ENCODE measurements around the gene SLC20A1.

The SLC20A1 gene

DNA sequence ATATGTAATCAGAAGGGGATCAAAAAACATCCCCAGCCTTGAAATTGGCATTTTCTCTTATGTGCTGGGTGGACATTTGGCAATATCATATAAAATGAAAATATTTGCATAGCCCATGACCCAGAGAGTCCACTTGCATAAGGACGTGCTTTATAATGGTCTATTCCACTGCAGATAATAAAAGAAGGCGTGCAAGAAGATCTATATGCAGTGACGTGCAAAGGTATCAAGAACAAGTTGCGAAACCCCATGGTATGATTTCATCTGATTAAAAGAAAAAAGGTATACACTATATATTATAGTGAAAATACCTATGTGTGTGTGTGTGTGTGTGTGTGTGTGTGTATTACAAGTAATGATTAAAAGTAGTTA is 8.5 kb upstream of the SLC20A1 start:
- in situ Hi-C loops (cut with MboI; ENCODE audit: low sequenced_read_pairs, unreplicated experiment), result no loop called here

DNA sequence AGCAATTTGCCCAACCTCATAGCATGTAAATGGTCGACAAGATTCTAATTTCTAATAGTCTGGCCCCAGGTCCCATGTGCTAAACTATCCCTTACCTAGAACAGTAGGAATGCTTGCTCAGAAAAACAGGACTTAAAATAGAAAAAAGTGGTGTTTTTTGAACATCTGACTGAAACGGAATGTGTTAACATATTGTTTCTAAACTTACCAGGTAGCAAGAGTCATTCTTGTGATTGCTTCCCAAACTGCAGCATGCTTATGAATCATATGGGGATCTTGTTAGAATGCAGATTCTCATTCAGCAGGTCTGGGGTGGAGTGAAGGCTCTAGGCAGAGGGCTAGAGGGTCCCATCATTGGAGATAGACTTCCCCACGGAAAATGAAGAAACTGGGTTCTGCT is 5.8 kb upstream of the SLC20A1 start:
- in situ Hi-C loops (cut with MboI; ENCODE audit: low sequenced_read_pairs, unreplicated experiment), result no loop called here
- no peak for DNase-seq (ENCODE audit: low spot score)
- TF ChIP-seq CTCF (IDR thresholded peaks at IDR 0.05; ENCODE audit: borderline replicate concordance, control extremely low read depth, extremely low read depth, insufficient read depth, missing control alignments), result no peak

More for the DNA sequence above, 8.5 kb upstream of the SLC20A1 start:
- DNase-seq (ENCODE audit: low spot score), result no peak
- no peak for TF ChIP-seq CTCF (IDR thresholded peaks at IDR 0.05; ENCODE audit: borderline replicate concordance, control extremely low read depth, extremely low read depth, insufficient read depth, missing control alignments)

DNA sequence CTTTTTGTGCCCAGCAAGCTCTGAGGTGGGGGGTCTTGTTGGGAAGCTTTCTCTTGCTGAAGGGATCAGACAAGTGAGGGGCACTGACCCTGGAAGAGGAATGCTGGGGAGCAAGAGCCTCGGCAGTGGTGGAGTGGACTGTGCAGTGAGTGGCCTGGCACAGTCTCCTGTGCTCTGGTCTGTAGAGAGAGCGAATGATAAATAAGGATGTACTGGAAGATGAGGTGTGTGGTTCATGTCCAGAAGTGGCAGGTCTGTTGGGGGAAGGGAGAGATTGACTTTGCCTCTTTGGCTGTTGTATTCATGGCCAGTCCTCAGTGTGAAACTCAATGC is 5.3 kb upstream of the SLC20A1 start:
- TF ChIP-seq CTCF (IDR thresholded peaks at IDR 0.05; ENCODE audit: borderline replicate concordance, control extremely low read depth, extremely low read depth, insufficient read depth, missing control alignments), result no peak
- in situ Hi-C loops (cut with MboI; ENCODE audit: low sequenced_read_pairs, unreplicated experiment), result no loop called here
- DNase-seq (ENCODE audit: low spot score), result no peak

- DNase-seq (ENCODE audit: low spot score), result no peak
- TF ChIP-seq CTCF (IDR thresholded peaks at IDR 0.05; ENCODE audit: borderline replicate concordance, control extremely low read depth, extremely low read depth, insufficient read depth, missing control alignments), result no peak
- in situ Hi-C loops (cut with MboI; ENCODE audit: low sequenced_read_pairs, unreplicated experiment), result no loop called here
Observed at GRCh38 chr2:112640800-112641675, 4.7 kb upstream of the SLC20A1 start.

DNA sequence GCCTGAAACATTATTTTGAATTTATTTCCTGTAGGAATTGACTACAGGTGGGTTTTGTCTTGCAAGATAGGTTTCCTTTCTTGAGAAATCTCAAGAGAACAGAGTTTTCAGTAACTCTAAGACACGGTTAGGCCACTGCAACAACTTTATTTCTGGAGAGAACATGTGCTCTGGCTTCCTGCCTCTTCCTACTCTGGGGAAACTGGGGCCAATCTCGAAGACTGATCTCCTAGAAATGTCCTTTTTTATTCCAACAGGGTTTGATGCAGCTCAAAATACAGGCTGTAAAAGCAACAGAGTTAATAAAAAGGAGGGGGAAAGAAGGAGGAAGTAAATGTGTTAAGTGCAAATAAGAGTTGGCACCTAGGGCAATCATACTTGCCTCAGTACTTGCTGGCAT is 4.0 kb upstream of the SLC20A1 start:
- no peak for TF ChIP-seq CTCF (IDR thresholded peaks at IDR 0.05; ENCODE audit: borderline replicate concordance, control extremely low read depth, extremely low read depth, insufficient read depth, missing control alignments)

GRCh38 chr2:112642561-112642960 is 3.2 kb upstream of the SLC20A1 start:
- TF ChIP-seq CTCF (IDR thresholded peaks at IDR 0.05; ENCODE audit: borderline replicate concordance, control extremely low read depth, extremely low read depth, insufficient read depth, missing control alignments), result no peak
- in situ Hi-C loops (cut with MboI; ENCODE audit: low sequenced_read_pairs, unreplicated experiment), result no loop called here
- DNase-seq (ENCODE audit: low spot score), result no peak

More for the DNA sequence above, 4.0 kb upstream of the SLC20A1 start:
- in situ Hi-C loops (cut with MboI; ENCODE audit: low sequenced_read_pairs, unreplicated experiment), result no loop called here
- DNase-seq (ENCODE audit: low spot score), result no peak

Measured in GM13976 (cell line).